ENCODE results near the gene SMAD6. TPM values are rescaled to one million over a fixed set of nuclear protein-coding genes. Genes with fewer than 3 reads are reported as not detected.
A peak's percentile ranks its signal among the peaks of the same experiment; 100 is the strongest.

Gene SMAD6
- total RNA-seq (2014; rRNA removed; shearing (Covaris generic)) = 2.0 and 2.7 TPM in 2 replicates

- peak; percentile 99 for DNase-seq (ENCODE audit: low read depth)
These were observed at the start of gene SMAD6 for GRCh38 chr15:66702035-66702786. TSS of gene SMAD6 (plus strand) at chr15:66702236. CDS start at chr15:66703259, 1,023 bp downstream.

DNA sequence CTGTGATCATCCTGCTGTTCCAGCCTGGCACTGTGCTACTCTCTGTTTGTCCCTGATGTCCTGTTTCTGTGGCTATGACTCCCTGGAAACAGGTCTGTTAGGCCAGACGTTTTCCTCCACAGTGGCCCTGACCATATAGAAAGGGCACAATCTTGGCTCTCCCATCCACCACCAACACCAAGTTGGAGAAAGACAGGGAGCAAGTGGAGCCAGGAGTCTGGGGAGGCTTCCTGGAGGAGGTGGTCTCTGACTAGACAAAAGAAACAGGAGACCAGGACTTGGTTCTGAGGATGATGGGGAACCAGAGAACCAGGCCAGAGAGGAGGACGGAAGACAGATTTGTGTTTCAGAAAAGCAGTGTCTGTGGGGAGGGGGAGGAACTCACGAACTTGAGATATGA lies 49.2 kb upstream of the SMAD6 start:
- no peak for DNase-seq (ENCODE audit: low read depth)

- no peak for DNase-seq (ENCODE audit: low read depth)
These were observed 48.6 kb upstream of the SMAD6 start for GRCh38 chr15:66653398-66653797.

- DNase-seq (ENCODE audit: low read depth) = no peak
These were observed 48.2 kb upstream of the SMAD6 start for GRCh38 chr15:66653852-66654251.

DNA sequence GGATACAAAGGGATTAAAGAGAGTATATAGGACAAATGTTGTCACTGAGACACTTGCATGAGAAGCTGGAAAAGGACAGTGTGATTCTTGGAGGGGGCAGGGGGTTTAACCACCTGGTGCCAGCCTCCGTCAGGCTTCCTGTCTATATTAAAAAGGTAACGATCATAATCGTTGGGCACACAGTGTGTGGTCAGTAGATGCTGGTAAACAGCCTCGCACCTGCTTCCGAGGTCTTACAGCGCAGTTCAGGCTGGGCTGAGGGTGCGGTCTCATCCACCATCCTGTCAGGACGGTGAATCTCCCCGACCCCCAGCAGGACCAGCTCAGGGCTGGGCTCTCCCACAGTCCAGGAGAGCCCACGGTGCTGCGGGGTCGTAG lies 47.7 kb upstream of the SMAD6 start:
- no peak for DNase-seq (ENCODE audit: low read depth)

- no peak for DNase-seq (ENCODE audit: low read depth)
These were observed 47.2 kb upstream of the SMAD6 start for GRCh38 chr15:66654739-66655375.

DNA sequence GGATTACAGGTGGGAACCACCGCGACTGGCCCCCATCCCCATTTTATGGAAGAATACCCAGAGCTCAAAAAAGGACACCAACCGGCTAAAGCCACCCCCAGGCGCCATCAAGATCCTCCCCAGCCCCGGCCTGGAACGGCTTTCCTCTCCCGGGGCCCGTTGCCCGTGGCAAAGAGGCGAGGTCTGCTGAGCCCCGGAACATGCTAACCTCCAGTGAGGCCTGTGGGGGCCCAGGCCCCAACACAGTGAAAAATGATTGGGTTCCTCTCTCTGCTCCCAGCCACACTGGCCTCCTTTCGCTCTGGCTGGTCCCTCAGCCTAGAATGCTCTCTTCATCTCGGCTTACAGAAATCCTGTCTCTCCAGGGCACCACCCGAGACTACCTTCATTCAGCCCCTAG lies 46.5 kb upstream of the SMAD6 start:
- DNase-seq (ENCODE audit: low read depth) = no peak

- DNase-seq (ENCODE audit: low read depth) = no peak
These were observed 46.0 kb upstream of the SMAD6 start for GRCh38 chr15:66655997-66656396.

DNA sequence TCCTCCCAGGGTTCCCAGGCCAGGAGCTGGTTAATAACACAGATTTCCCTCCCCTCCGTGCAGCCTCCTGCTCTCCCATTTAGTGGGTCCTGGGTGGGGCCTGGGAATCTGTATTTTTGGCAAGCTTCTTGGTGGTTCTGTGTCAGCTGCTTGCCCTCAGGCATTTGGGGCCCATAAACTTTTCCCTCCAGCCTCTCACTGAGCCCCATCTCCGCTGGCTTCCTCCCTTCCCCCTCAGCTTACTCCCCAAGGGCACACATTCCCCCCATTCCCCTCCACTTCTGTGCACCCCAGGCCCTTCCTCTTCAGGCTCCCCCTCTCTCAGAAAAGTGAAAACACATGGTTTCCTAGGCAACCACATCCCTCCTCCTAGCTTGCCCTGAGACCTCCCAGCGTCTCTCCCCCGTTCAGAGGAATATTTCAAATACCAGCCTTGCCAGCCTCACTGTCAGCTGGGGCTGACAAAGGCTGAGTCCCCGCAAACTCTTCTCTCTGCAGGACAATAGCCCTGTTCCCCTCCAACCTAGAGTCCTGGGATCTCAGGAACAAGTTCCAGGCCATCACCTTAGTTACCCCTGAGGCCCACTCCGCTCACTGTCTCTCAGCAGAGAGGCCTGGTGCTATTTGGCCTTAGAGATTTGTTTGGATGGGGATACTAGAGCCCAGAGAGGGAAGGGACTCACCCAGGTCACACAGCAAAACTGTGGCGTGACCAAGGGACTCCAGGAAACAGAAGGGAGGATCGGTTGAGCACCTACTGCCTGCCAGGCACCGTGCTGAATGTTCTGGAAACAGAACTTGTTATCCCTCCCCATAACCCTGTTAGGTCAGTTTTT lies 44.6 kb upstream of the SMAD6 start:
- DNase-seq (ENCODE audit: low read depth) = peak; percentile 13

- no peak for DNase-seq (ENCODE audit: low read depth)
These were observed 44.0 kb upstream of the SMAD6 start for GRCh38 chr15:66658044-66658443.

DNA sequence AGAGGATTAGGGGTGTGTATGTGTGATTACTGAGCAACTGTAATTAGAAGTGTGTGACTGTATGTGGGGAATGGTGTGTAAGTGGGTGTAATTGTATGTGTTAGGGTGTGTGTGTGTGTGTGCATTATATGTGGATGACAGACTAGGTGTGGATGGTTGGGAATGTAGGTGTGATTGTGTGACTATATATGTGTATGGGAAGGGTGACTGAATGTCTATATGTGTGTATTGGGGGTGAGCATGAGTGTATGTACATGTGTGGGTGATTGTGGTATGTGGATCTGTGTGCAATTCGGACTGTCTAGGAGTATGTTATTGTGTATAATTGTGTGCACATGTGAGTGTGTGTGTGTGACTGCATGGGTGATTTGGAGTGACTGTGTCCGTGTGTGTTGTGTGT lies 43.2 kb upstream of the SMAD6 start:
- DNase-seq (ENCODE audit: low read depth) = no peak

DNA sequence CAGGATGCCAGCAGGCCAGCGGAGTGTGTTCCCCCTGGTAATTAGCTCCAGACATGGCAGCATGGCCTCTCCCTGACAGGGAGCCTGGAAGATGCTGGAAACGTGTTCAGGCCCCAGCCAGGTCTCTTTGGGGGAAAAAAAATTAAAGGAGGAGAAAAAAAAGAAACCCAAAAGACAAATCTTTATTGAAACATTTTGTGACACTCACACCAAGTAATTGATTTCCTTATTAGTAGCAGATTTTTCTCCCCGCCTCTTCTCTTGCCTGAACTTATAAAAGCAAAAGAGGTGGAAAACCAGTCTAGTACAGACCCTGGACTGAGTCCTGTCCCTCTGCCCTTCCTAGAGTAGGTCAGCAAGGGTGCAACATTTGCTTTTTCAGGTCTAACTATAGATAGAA lies 42.7 kb upstream of the SMAD6 start:
- no peak for DNase-seq (ENCODE audit: low read depth)

DNA sequence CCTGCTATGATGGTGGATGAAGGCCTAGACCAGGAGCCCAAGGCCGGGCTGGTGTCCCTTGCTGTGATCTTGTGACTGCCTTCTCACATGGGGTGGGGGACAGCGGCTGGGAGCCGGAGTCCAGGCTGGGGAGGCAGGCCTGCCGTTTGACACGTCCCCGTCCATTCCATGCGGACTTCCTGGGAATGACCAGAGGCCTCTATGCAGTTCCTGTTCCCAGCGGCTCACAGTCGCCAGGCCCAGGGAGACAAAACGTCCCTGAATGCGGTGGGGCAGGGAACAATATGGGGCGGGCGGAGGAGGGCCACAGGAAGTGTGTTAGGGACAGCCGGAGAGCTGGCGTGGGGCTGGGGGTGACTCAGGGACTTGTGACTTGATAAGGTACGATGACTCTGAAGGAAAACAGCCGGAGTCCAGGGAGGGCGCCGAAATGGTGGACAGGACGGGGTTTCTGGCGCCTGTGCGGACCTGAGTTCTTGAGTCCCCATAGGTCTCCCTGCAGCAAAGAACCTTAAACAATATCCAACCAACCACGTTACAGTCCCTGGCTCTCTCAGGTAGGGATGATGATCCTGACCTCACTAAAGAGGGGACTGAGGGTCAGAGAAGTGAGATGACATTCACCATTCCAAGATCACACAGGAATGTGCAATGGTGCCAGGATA lies 40.5 kb upstream of the SMAD6 start:
- DNase-seq (ENCODE audit: low read depth) = no peak

DNA sequence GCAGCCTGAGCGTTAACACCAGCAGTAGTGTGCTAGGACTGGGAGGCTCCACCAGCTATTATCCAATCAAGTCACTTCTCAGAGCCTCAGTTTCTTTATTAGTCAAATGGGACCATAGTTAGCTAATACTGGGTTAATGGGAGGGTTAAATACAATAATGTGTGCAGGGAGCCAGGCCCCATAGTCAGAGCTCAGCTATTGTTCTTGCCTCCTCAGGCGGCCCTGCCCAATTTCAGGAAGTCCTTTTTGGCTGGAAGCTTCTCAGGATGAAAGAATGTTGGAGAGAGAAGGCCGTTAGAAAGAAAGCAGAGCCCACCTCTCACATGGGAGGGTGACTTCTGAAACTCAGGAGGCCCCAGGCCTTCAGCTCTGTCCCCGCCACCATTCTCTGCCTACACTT lies 39.5 kb upstream of the SMAD6 start:
- no peak for DNase-seq (ENCODE audit: low read depth)

DNA sequence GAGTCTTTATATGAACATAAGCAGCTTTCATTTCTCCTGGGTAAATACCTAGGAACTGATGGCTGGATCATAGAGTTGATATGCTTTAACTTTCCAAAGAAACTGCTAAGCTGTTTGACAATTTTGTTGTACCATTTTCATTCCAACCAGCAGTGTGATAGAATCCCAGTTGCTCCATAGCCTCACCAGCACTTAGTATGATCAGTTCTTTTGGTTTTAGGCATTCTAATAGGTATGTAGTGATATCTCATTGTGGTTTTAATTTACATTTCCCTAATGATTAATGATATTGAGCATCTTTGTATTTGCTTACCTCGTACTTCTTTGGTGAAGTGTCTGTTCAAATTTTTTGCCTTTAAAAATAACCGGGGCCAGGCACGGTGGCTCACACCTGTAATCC lies 38.4 kb upstream of the SMAD6 start:
- DNase-seq (ENCODE audit: low read depth) = no peak

DNA sequence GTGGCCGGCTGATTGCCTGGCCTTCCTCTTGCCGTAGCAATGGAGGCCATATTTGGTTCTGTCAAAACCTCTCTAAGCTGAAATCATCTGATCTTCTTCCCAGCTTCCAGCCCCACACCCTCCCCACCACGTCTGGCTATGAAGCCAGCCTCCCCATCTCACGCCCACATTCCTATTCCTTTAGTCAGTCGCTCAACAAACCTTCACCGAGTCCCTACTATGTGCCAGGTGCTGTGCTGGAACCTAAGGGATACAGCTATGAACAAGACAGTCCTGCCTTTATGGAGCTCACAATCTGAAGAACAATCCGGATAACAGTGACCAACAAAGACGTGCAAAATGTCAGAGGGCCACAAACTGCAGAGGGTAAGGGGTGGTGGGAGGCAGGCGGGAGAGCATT lies 31.9 kb upstream of the SMAD6 start:
- DNase-seq (ENCODE audit: low read depth) = no peak

DNA sequence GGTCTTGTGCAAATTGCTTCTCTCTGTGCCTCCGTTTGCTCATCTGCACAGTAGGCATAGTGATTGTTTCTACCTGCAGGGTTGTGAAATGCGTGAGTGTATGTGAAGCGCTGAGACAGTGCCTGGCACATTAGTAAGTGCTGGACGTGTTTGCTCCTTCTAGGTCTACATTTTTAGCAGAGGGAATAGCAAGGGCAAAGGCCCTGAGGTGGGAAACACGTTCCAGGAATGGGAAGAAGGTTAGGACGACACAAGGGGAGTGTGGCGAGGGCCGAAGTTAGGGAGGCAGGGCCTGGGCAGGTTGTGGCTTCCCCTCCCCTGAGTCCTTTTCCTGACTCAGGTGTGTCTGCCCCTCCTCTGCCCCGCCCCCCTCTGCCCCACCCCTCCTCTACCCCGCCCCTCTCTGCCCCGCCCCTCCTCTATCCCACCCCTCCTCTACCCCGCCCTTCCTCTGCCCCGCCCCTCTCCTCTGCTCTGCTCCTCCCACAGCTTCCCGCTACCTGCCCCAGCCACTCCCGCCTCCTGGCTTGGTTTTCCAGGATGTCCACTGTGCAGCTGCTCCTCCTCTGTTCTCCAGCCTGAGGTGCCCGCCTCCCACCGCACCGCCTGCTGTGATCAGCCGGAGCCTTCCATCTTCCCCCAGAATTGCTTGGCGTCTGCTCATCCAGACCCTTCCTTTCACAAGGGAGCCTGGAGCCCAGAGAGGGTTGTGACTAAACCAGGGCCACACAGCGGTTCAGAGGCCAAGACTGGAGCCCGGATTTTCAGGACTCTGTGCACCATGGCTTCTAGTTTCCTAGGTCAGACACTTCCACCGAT lies 31.1 kb upstream of the SMAD6 start:
- DNase-seq (ENCODE audit: low read depth) = no peak

DNA sequence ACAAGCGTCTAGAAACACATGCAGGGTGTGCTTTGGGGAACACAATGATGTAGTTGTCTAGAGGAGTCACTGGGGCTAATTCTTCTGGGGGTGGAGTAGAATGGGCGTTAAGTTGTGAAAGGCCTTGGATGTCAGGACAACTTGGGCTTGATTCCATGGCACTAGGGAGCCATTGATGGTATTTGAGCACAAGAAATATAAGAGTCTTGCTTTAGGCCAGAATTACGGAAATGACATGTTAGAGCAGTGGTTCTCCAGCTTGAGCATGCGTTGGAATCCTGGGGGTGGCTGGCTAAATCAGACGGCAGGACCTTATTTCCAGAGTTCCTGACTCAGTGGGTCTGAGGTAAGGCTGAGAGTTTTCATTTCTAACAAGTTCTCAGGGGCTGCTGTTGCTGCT lies 29.2 kb upstream of the SMAD6 start:
- DNase-seq (ENCODE audit: low read depth) = no peak

DNA sequence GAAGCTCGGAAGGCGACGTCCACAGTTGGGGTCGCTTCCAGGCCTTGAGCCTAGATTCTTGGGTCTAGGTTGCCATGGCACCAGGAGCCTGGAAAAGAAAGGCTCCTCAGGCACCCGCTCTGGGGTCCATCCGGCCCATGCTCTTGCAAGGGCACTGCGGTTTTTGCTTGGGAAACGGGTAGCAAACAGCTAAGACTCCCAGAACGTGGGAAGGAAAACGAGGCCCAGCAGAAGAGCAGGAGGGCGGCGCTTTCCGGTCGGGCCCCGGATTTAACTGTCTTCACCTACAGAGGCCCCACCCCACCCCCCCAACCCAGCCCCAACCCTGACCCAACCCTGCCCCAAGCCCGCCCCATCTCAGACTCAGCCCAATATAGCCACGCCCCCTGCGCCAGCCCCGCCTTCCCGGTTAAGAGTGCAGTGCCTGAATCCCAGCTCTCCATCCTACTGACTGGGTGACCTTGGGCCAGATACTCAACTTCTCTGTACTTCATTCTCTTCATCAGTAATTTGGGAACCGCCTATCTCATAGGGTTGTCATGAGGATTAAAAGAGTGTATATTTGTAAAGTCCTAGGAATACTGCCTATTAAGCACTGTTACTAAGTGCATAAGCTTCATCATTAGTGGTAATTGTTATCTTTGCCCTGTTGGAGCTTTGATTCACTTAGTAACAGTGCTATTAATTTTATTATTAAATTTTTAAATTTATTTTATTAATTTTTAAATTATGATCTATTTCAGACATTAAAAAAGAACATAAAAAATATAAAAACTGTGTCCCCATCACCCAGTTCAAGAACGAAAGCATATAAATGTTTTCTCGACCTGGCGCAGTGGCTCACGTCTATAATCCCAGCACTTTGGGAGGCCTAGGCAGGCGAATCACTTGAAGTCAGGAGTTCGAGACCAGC lies 28.4 kb upstream of the SMAD6 start:
- no peak for DNase-seq (ENCODE audit: low read depth)

- no peak for DNase-seq (ENCODE audit: low read depth)
These were observed 27.3 kb upstream of the SMAD6 start for GRCh38 chr15:66674756-66675155.
